Pancreas (tissue), 10 donors: Measurements from ENCODE around the gene CAPN6. TPM values are rescaled to one million over a fixed set of nuclear protein-coding genes. Genes with fewer than 3 reads are reported as not detected.
A peak's percentile ranks its signal among the peaks of the same experiment; 100 is the strongest.

Experiments used
- ATAC-seq, 4 donors: fragments of 200-7000 bp; cut with Tn5 transposase; one replicate each; pipeline versions ENCODE4 v1.8.0 to v1.9.1; 2020; ENCODE audit warnings: mild to moderate bottlenecking in 4 of 4, moderate library complexity in 4 of 4
- DNase-seq, 6 donors: peaks; one replicate each; pipeline ENCODE4 v3.0.0-alpha.2; 2020
- FAIRE-seq: peaks from 2 replicates; lab custom pipeline; 2012; peaks lifted over from hg19 to GRCh38; lab: Jason Lieb, UNC
- H3K27ac ChIP-seq, 4 donors: fragments of 200-600 bp; sonication (generic); 1 replicate in 3 of 4; 2 replicates in 1 of 4; pipeline versions ENCODE4 v1.5.0 to v1.8.0; 2020
- H3K27me3 ChIP-seq, 4 donors: fragments of 200-600 bp; one replicate each; pipeline ENCODE4 v1.8.0; 2021
- H3K36me3 ChIP-seq, 3 donors: fragments of 200-600 bp; sonication (generic) in 1 of 3; one replicate each; pipeline versions ENCODE4 v1.5.0 to v1.8.0; 2020 to 2021
- H3K4me1 ChIP-seq, 3 donors: fragments of 200-600 bp; one replicate each; pipeline ENCODE4 v1.8.0; 2021
- H3K4me3 ChIP-seq, 4 donors: fragments of 200-600 bp; sonication (generic) in 2 of 4; one replicate each; pipeline versions ENCODE4 v1.5.0 to v1.8.0; 2020 to 2021
- H3K9me3 ChIP-seq, 4 donors: fragments of 200-600 bp; one replicate each; pipeline ENCODE4 v1.8.0; 2021
- CTCF ChIP-seq, 4 donors: fragments of 200-600 bp; sonication (generic) in 3 of 4; IDR thresholded peaks; one replicate each; pipeline versions ENCODE4 v1.5.0 to v1.8.0; 2021; ENCODE audit warnings: antibody characterized with exemption in 4 of 4
- WGBS, 2 donors: extraction: QIAGEN DNeasy Blood & Tissue Kit; methylation state at CpG; one replicate each; pipeline ENCODE4 v1.1.7; 2013; 5-methylcytosine and 5-hydroxymethylcytosine counted together
- intact Hi-C, 3 donors: fragments of 100-400 bp; cut with DNase I; formaldehyde crosslinking; loops; one replicate each; pipeline versions ENCODE4 v1.11.1 to v1.14.2; 2022
- polyA plus RNA-seq, 2 donors: library from polyadenylated mRNA; stranded (reverse); fragments of 200-250 nt; gene quantifications; one replicate each; pipeline ENCODE4 v1.2.3, GENCODE V29; 2013
- total RNA-seq, 6 donors: library from RNA; stranded (reverse); fragmentation: NEBNext Ultra II Directional in 4 of 6; extraction: Animal tissue kit (Norgen Biotek cat#: 25700) in 4 of 6; gene quantifications; one replicate each; pipeline versions ENCODE4 v1.2.1 to v1.2.4, GENCODE V29; 2021 to 2023
- donor health status: healthy with polysubstance abuse.
- donor health status: DM: no; HTN: no; CAD: no; lungs with moderate emphysema.
- donor health status: DM: no; HTN: no; CAD: no.
- donor health status: control.
- donor health status: control.
- donor health status: Bipolar disorder and iron deficiency.
- donor health status: DM: yes; HTN: yes; CAD: no.
- donor health status: DM: no; HTN: no; CAD: no.
- donor health status: DM: no; HTN: no; CAD: no.
- donor health status: DM: yes; HTN: yes; CAD: no.

Gene CAPN6
- total and polyA plus RNA-seq, 8 donors = 2.0 to 8.5 (median 2.2) TPM

- no peak for FAIRE-seq
- H3K36me3 ChIP-seq = peaks cover 0 to 9% (median 0%) of the 10 kb centered on the region in 3 donors
Measured at GRCh38 chrX:111216293-111216801, 53.9 kb downstream of the CAPN6 start.

GRCh38 chrX:111207851-111208250, 62.4 kb downstream of the CAPN6 start:
- FAIRE-seq = no peak
- DNase-seq = no peak
- no peaks in the 10 kb centered on the region for H3K27me3 ChIP-seq
- H3K36me3 ChIP-seq = no peaks in the 10 kb centered on the region
- no peak for ATAC-seq
- no peak overlapping the region for H3K27ac ChIP-seq
- H3K9me3 ChIP-seq = no peaks in the 10 kb centered on the region
- WGBS, 2 donors = 85 to 99% methylated on average over 8 of the region's 8 CpGs
- intact Hi-C loops = no loop called here
- H3K4me3 ChIP-seq = no peak overlapping the region
- no peaks in the 10 kb centered on the region for H3K4me1 ChIP-seq
- no peak for TF ChIP-seq CTCF (IDR thresholded peaks at IDR 0.05)

More at GRCh38 chrX:111216293-111216801, 53.9 kb downstream of the CAPN6 start:
- DNase-seq (no peak), ATAC-seq (no peak)
- intact Hi-C loops = no loop called here
- no peak overlapping the region for H3K27ac ChIP-seq
- H3K9me3 ChIP-seq = no peaks in the 10 kb centered on the region
- WGBS, 2 donors = 81 to 98% methylated on average over 6 of the region's 6 CpGs
- peaks cover 0 to 5% (median 0%) of the 10 kb centered on the region in 4 donors for H3K27me3 ChIP-seq
- H3K4me3 ChIP-seq = no peak overlapping the region
- no peaks in the 10 kb centered on the region for H3K4me1 ChIP-seq
- TF ChIP-seq CTCF (IDR thresholded peaks at IDR 0.05) = no peak

GRCh38 chrX:111200327-111200726, 70.0 kb downstream of the CAPN6 start:
- FAIRE-seq (no peak), DNase-seq (no peak), ATAC-seq (no peak)
- no peak overlapping the region for H3K27ac ChIP-seq
- intact Hi-C loops = no loop called here
- H3K36me3 ChIP-seq = no peaks in the 10 kb centered on the region
- H3K4me3 ChIP-seq = no peak overlapping the region
- H3K27me3 ChIP-seq = no peaks in the 10 kb centered on the region
- H3K4me1 ChIP-seq = no peaks in the 10 kb centered on the region
- no peak for TF ChIP-seq CTCF (IDR thresholded peaks at IDR 0.05)
- 72 to 94% methylated on average over 3 of the region's 3 CpGs for WGBS, 2 donors
- H3K9me3 ChIP-seq = no peaks in the 10 kb centered on the region

DNA sequence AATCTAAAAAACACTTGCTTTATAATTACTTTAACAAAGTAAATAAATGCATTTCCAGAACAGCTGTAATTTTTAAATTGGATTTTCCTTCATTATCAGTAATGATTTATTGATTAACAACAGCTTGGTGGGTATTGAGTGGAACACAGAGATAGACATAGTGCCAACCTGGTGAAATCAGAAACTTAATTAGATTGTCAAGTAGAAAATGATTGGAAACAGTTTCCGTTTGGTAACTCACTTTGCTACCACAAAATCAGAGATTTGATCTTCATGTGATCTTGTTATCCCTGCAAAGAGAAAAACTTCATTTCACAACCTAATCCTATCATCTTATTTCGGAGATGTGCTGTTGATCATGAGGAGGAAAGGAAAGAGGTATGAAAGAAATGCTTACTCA, 70.8 kb downstream of the CAPN6 start:
- no peak for TF ChIP-seq CTCF (IDR thresholded peaks at IDR 0.05)
- ATAC-seq (no peak), DNase-seq (no peak), FAIRE-seq (peak; percentile 9)
- no peaks in the 10 kb centered on the region for H3K9me3 ChIP-seq
- no peaks in the 10 kb centered on the region for H3K36me3 ChIP-seq
- intact Hi-C loops = no loop called here
- H3K4me3 ChIP-seq = no peak overlapping the region
- H3K27ac ChIP-seq = no peak overlapping the region
- WGBS, 2 donors = 61 to 87% methylated on average over 2 of the region's 2 CpGs
- no peaks in the 10 kb centered on the region for H3K27me3 ChIP-seq
- no peaks in the 10 kb centered on the region for H3K4me1 ChIP-seq

Other genes starting within 250 kb of the CAPN6 start
- gene PAK3, start 174.3 kb downstream of the CAPN6 start, total RNA-seq = 10 to 100 TPM; 19.4 to 40.5 (median 31.6) TPM
- 10 to 100 TPM; 13.2 to 15.5 TPM for gene PAK3, start 174.3 kb downstream of the CAPN6 start, polyA plus RNA-seq
- under 1 TPM in 5 of 6 donors, not detected in 1; 0.03 to 0.43 (median 0.23) TPM for gene DCX, start 141.7 kb upstream of the CAPN6 start, total RNA-seq
- under 1 TPM; 0.04 to 0.21 TPM for gene DCX, start 141.7 kb upstream of the CAPN6 start, polyA plus RNA-seq
- gene SERTM2, start 241.2 kb upstream of the CAPN6 start, total RNA-seq = under 1 TPM in 2 of 6 donors, not detected in 4; 0.04 to 0.06 TPM
- gene SERTM2, start 241.2 kb upstream of the CAPN6 start, polyA plus RNA-seq = under 1 TPM in 1 of 2 donors, not detected in 1; 0.02 TPM